Measurements from ENCODE around the gene PRDM2.
A peak's percentile ranks its signal among the peaks of the same experiment; 100 is the strongest.

The PRDM2 gene

GRCh38 chr1:13802782-13803545 is 103.0 kb downstream of the PRDM2 start:
- no peak overlapping the region for H3K27ac ChIP-seq (ENCODE audit: insufficient read depth in 1 of 2, low read depth in 1 of 2, low read length in 2 of 2, poor library complexity in 1 of 2, severe bottlenecking in 2 of 2)
- no peaks in the 10 kb centered on the region for H3K4me1 ChIP-seq (ENCODE audit: control extremely low read depth in 1 of 4, control insufficient read depth in 4 of 4, insufficient read depth in 4 of 4, low read length in 3 of 4)
- H3K4me3 ChIP-seq (ENCODE audit: control insufficient read depth in 1 of 7, extremely low read depth in 1 of 7, insufficient read depth in 4 of 7, low read depth in 2 of 7, low read length in 6 of 7), result no peak overlapping the region
- CTCF ChIA-PET, result no interaction called here
- DNase-seq, result no peak
- no peaks in the 10 kb centered on the region for H3K27me3 ChIP-seq (replicated peaks in 2 of 5; ENCODE audit: control insufficient read depth in 4 of 5, insufficient read depth in 5 of 5, low read length in 4 of 5)
- no peaks in the 10 kb centered on the region for H3K9me3 ChIP-seq (ENCODE audit: control extremely low read depth in 1 of 5, control insufficient read depth in 4 of 5, insufficient read depth in 2 of 5, low read depth in 1 of 5, low read length in 4 of 5)
- WGBS (ENCODE audit: insufficient coverage), result 97% methylated on average over 12 of the region's 19 CpGs
- H3K36me3 ChIP-seq (ENCODE audit: control insufficient read depth in 4 of 4, insufficient read depth in 4 of 4, low read length in 3 of 4), result peaks cover 0 to 3% (median under 1%) of the 10 kb centered on the region in 4 experiments
- POLR2A ChIA-PET, result no interaction called here

GRCh38 chr1:13803546-13804239 is 103.7 kb downstream of the PRDM2 start:
- no peak overlapping the region for H3K4me3 ChIP-seq (ENCODE audit: control insufficient read depth in 1 of 7, extremely low read depth in 1 of 7, insufficient read depth in 4 of 7, low read depth in 2 of 7, low read length in 6 of 7)
- 96% methylated on average over 15 of the region's 18 CpGs for WGBS (ENCODE audit: insufficient coverage)
- DNase-seq, result no peak
- H3K9me3 ChIP-seq (ENCODE audit: control extremely low read depth in 1 of 5, control insufficient read depth in 4 of 5, insufficient read depth in 2 of 5, low read depth in 1 of 5, low read length in 4 of 5), result no peaks in the 10 kb centered on the region
- H3K4me1 ChIP-seq (ENCODE audit: control extremely low read depth in 1 of 4, control insufficient read depth in 4 of 4, insufficient read depth in 4 of 4, low read length in 3 of 4), result no peaks in the 10 kb centered on the region
- no peak overlapping the region for H3K27ac ChIP-seq (ENCODE audit: insufficient read depth in 1 of 2, low read depth in 1 of 2, low read length in 2 of 2, poor library complexity in 1 of 2, severe bottlenecking in 2 of 2)
- H3K36me3 ChIP-seq (ENCODE audit: control insufficient read depth in 4 of 4, insufficient read depth in 4 of 4, low read length in 3 of 4), result peaks cover 0 to 3% (median under 1%) of the 10 kb centered on the region in 4 experiments
- no peaks in the 10 kb centered on the region for H3K27me3 ChIP-seq (replicated peaks in 2 of 5; ENCODE audit: control insufficient read depth in 4 of 5, insufficient read depth in 5 of 5, low read length in 4 of 5)
- ChIA-PET POLR2A (no interaction called here), CTCF (no interaction called here)

GRCh38 chr1:13804240-13804633 is 104.2 kb downstream of the PRDM2 start:
- POLR2A ChIA-PET, result no interaction called here
- no peaks in the 10 kb centered on the region for H3K9me3 ChIP-seq (ENCODE audit: control extremely low read depth in 1 of 5, control insufficient read depth in 4 of 5, insufficient read depth in 2 of 5, low read depth in 1 of 5, low read length in 4 of 5)
- CTCF ChIA-PET, result no interaction called here
- no peak overlapping the region for H3K27ac ChIP-seq (ENCODE audit: insufficient read depth in 1 of 2, low read depth in 1 of 2, low read length in 2 of 2, poor library complexity in 1 of 2, severe bottlenecking in 2 of 2)
- no peak for DNase-seq
- H3K4me1 ChIP-seq (ENCODE audit: control extremely low read depth in 1 of 4, control insufficient read depth in 4 of 4, insufficient read depth in 4 of 4, low read length in 3 of 4), result no peaks in the 10 kb centered on the region
- peaks cover 0 to 2% (median 0%) of the 10 kb centered on the region in 4 experiments for H3K36me3 ChIP-seq (ENCODE audit: control insufficient read depth in 4 of 4, insufficient read depth in 4 of 4, low read length in 3 of 4)
- no peaks in the 10 kb centered on the region for H3K27me3 ChIP-seq (replicated peaks in 2 of 5; ENCODE audit: control insufficient read depth in 4 of 5, insufficient read depth in 5 of 5, low read length in 4 of 5)
- H3K4me3 ChIP-seq (ENCODE audit: control insufficient read depth in 1 of 7, extremely low read depth in 1 of 7, insufficient read depth in 4 of 7, low read depth in 2 of 7, low read length in 6 of 7), result no peak overlapping the region
- WGBS (ENCODE audit: insufficient coverage), result 97% methylated on average over 9 of the region's 11 CpGs

GRCh38 chr1:13805431-13805830 is 105.4 kb downstream of the PRDM2 start:
- Histone ChIP-seq H3K4me3 (ENCODE audit: control insufficient read depth in 1 of 7, extremely low read depth in 1 of 7, insufficient read depth in 4 of 7, low read depth in 2 of 7, low read length in 6 of 7) (no peak overlapping the region), H3K4me1 (ENCODE audit: control extremely low read depth in 1 of 4, control insufficient read depth in 4 of 4, insufficient read depth in 4 of 4, low read length in 3 of 4) (no peaks in the 10 kb centered on the region), H3K27me3 (replicated peaks in 2 of 5; ENCODE audit: control insufficient read depth in 4 of 5, insufficient read depth in 5 of 5, low read length in 4 of 5) (no peaks in the 10 kb centered on the region), H3K9me3 (ENCODE audit: control extremely low read depth in 1 of 5, control insufficient read depth in 4 of 5, insufficient read depth in 2 of 5, low read depth in 1 of 5, low read length in 4 of 5) (no peaks in the 10 kb centered on the region), H3K27ac (ENCODE audit: insufficient read depth in 1 of 2, low read depth in 1 of 2, low read length in 2 of 2, poor library complexity in 1 of 2, severe bottlenecking in 2 of 2) (no peak overlapping the region), H3K36me3 (ENCODE audit: control insufficient read depth in 4 of 4, insufficient read depth in 4 of 4, low read length in 3 of 4) (peaks cover 0 to 2% (median 0%) of the 10 kb centered on the region in 4 experiments)
- POLR2A ChIA-PET, result no interaction called here
- 88% methylated on average over 5 of the region's 5 CpGs for WGBS (ENCODE audit: insufficient coverage)
- CTCF ChIA-PET, result interaction anchor here (1.1 kb wide), 1 partner anchor 23 kb away, joined by 4 read pairs; no protein-coding TSS in a partner anchor
- no peak for DNase-seq

GRCh38 chr1:13806108-13806507 is 106.1 kb downstream of the PRDM2 start:
- H3K27ac ChIP-seq (ENCODE audit: insufficient read depth in 1 of 2, low read depth in 1 of 2, low read length in 2 of 2, poor library complexity in 1 of 2, severe bottlenecking in 2 of 2), result no peak overlapping the region
- H3K27me3 ChIP-seq (replicated peaks in 2 of 5; ENCODE audit: control insufficient read depth in 4 of 5, insufficient read depth in 5 of 5, low read length in 4 of 5), result no peaks in the 10 kb centered on the region
- no peaks in the 10 kb centered on the region for H3K9me3 ChIP-seq (ENCODE audit: control extremely low read depth in 1 of 5, control insufficient read depth in 4 of 5, insufficient read depth in 2 of 5, low read depth in 1 of 5, low read length in 4 of 5)
- H3K36me3 ChIP-seq (ENCODE audit: control insufficient read depth in 4 of 4, insufficient read depth in 4 of 4, low read length in 3 of 4), result peaks cover 0 to 2% (median 0%) of the 10 kb centered on the region in 4 experiments
- no peak for DNase-seq
- H3K4me3 ChIP-seq (ENCODE audit: control insufficient read depth in 1 of 7, extremely low read depth in 1 of 7, insufficient read depth in 4 of 7, low read depth in 2 of 7, low read length in 6 of 7), result no peak overlapping the region
- H3K4me1 ChIP-seq (ENCODE audit: control extremely low read depth in 1 of 4, control insufficient read depth in 4 of 4, insufficient read depth in 4 of 4, low read length in 3 of 4), result no peaks in the 10 kb centered on the region
- 100% methylated on average over 11 of the region's 13 CpGs for WGBS (ENCODE audit: insufficient coverage)
- CTCF ChIA-PET, result no interaction called here
- POLR2A ChIA-PET, result no interaction called here

GRCh38 chr1:13807209-13807608 is 107.2 kb downstream of the PRDM2 start:
- no peaks in the 10 kb centered on the region for H3K9me3 ChIP-seq (ENCODE audit: control extremely low read depth in 1 of 5, control insufficient read depth in 4 of 5, insufficient read depth in 2 of 5, low read depth in 1 of 5, low read length in 4 of 5)
- CTCF ChIA-PET, result interaction anchor here (1.4 kb wide), 1 partner anchor 144 kb away, joined by 3 read pairs; no protein-coding TSS in a partner anchor

GRCh38 chr1:13808729-13809131 is 108.7 kb downstream of the PRDM2 start:
- CTCF ChIA-PET, result no interaction called here
- Histone ChIP-seq H3K27me3 (replicated peaks in 2 of 5; ENCODE audit: control insufficient read depth in 4 of 5, insufficient read depth in 5 of 5, low read length in 4 of 5) (no peaks in the 10 kb centered on the region), H3K4me3 (ENCODE audit: control insufficient read depth in 1 of 7, extremely low read depth in 1 of 7, insufficient read depth in 4 of 7, low read depth in 2 of 7, low read length in 6 of 7) (no peak overlapping the region), H3K27ac (ENCODE audit: insufficient read depth in 1 of 2, low read depth in 1 of 2, low read length in 2 of 2, poor library complexity in 1 of 2, severe bottlenecking in 2 of 2) (no peak overlapping the region), H3K9me3 (ENCODE audit: control extremely low read depth in 1 of 5, control insufficient read depth in 4 of 5, insufficient read depth in 2 of 5, low read depth in 1 of 5, low read length in 4 of 5) (no peaks in the 10 kb centered on the region), H3K36me3 (ENCODE audit: control insufficient read depth in 4 of 4, insufficient read depth in 4 of 4, low read length in 3 of 4) (peaks cover 0 to 2% (median 0%) of the 10 kb centered on the region in 4 experiments), H3K4me1 (ENCODE audit: control extremely low read depth in 1 of 4, control insufficient read depth in 4 of 4, insufficient read depth in 4 of 4, low read length in 3 of 4) (peaks cover 0 to 4% (median 2%) of the 10 kb centered on the region in 4 experiments)
- 91% methylated on average over 7 of the region's 7 CpGs for WGBS (ENCODE audit: insufficient coverage)
- peak in 2 of 3 donors; percentile 23 to 40 for DNase-seq
- POLR2A ChIA-PET, result no interaction called here

More at GRCh38 chr1:13807209-13807608, 107.2 kb downstream of the PRDM2 start:
- H3K4me3 ChIP-seq (ENCODE audit: control insufficient read depth in 1 of 7, extremely low read depth in 1 of 7, insufficient read depth in 4 of 7, low read depth in 2 of 7, low read length in 6 of 7), result no peak overlapping the region
- no peaks in the 10 kb centered on the region for H3K27me3 ChIP-seq (replicated peaks in 2 of 5; ENCODE audit: control insufficient read depth in 4 of 5, insufficient read depth in 5 of 5, low read length in 4 of 5)
- H3K27ac ChIP-seq (ENCODE audit: insufficient read depth in 1 of 2, low read depth in 1 of 2, low read length in 2 of 2, poor library complexity in 1 of 2, severe bottlenecking in 2 of 2), result no peak overlapping the region
- peak in 2 of 3 donors; percentile 12 to 16 for DNase-seq
- 92% methylated on average over 7 of the region's 7 CpGs for WGBS (ENCODE audit: insufficient coverage)
- H3K4me1 ChIP-seq (ENCODE audit: control extremely low read depth in 1 of 4, control insufficient read depth in 4 of 4, insufficient read depth in 4 of 4, low read length in 3 of 4), result no peaks in the 10 kb centered on the region
- POLR2A ChIA-PET, result no interaction called here
- peaks cover 0 to 2% (median 0%) of the 10 kb centered on the region in 4 experiments for H3K36me3 ChIP-seq (ENCODE audit: control insufficient read depth in 4 of 4, insufficient read depth in 4 of 4, low read length in 3 of 4)
